Activated T-helper 1 cell treated with Interleukin-2 at 50 U/mL for 16 hours (primary cell): Measurements from ENCODE around the gene AUH.

Source experiments
- DNase-seq: peaks from one replicate; pipeline ENCODE4 v3.0.0-alpha.2; 2020; ENCODE audit warnings: low read depth

AUH gene

GRCh38 chr9:91188719-91189590 lies 172.8 kb downstream of the AUH start:
- DNase-seq, result no peak

DNA sequence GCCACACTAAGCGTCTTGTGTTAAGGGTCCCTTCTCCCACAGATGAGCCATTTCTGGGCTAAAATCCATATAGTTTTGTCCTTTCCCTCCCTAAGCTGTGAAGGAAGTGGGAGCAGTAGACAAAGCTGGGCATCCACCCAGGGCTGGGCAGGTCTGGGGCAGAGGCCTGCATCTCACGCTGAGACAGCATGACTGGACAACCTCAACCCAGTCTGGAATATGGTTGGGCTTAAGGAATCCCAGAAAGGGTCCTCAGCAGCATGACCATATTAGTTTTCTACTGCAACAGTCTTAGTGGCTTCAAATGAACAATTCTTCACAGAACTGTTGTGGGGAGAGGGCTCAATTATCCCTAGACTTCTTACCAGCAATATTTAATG lies 173.8 kb downstream of the AUH start:
- no peak for DNase-seq

- no peak for DNase-seq
Observed at GRCh38 chr9:91187311-91187964, 174.3 kb downstream of the AUH start.

DNA sequence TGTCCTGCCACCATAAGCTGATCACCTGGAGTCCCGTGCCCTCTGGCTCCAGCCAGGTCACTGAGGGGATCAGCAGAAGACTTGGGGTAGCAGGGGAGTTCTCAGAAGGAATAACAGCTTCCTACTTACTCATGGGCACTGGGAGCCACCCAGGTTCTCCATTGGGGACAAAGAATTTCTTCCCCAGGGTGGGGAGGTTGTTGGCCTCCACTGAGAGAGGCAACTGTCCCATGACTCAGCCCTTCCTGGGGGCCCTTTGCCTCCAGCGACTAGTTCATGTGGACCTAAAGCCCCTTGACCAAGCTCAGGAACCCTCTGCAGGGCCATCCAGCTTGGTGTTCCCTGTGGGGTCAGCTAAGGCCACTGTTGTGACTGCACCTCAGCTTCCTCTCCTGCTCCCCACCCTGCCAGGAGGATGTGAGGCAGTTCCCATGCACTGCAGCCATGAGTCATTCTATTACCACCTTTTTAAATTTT lies 175.0 kb downstream of the AUH start:
- no peak for DNase-seq

DNA sequence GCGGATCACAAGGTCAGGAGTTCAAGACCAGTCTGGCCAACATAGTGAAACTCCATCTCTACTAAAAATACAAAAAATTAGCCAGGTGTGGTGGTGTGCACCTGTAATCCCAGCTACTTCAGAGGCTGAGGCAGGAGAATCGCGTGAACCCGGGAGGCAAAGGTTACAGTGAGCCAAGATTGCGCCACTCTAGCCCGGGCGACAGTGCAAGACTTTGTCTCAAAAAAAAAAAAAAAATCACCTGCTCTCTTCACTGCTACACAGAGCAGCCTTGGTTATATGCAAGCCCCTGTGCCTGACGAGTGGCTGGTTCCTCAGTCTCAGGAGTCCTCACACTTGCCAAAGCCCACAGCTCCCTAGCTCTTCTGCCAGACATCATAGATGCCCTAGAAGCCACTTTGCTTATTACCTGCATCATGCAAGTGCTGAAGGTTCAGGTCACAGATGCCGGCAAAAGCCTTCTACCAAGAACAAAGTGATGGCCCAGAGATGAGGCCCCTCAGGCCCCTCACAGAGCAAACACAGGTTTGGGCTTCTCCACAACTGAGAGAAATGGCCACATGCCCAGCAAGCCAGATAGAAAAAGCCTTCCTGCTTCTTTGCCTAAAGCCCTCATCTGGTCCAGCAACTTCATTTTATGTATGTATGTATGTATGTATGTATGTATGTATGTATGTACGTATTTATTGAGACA lies 176.4 kb downstream of the AUH start:
- DNase-seq, result no peak

DNA sequence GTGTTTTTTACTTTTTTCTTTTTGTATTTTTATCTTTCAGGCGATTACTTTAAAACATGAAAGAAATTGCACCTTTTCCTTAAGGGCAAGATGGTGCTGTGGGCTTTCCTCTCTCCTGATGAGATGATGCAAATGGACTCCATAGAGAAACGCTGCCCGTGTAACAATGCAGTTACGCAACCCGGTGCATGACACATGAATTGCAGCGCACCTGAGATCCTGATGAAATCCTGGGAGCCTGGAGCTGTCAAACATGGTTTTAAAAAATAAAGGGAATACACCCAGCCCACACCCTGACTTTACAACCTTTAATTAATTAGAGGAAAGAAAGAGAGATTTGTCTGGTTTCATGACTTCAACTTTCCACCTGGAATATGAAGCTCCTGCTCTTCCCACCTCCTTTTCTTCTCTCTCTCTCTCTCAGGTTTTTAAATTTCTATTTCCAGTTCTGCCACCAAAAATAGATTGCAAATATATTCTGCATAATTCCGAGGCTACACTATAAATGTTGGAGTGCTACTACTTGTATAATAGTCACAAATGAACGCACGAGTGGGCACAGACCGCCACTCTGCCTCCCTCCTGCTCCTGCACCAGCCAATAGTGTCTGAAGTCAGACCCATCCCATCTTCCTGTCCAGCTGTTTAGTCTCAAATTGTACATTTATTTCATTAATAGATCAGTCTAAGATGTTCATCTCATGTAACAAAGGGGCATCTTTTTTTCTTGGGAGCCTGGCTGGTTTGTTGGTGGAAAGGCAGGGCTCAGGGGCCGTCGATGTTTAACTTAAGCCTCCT lies 179.1 kb downstream of the AUH start:
- DNase-seq, result no peak

GRCh38 chr9:91181541-91181940 lies 180.2 kb downstream of the AUH start:
- no peak for DNase-seq

- DNase-seq, result no peak
Observed at GRCh38 chr9:91180930-91181268, 180.8 kb downstream of the AUH start.

- no peak for DNase-seq
Observed at GRCh38 chr9:91180240-91180929, 181.3 kb downstream of the AUH start.

DNA sequence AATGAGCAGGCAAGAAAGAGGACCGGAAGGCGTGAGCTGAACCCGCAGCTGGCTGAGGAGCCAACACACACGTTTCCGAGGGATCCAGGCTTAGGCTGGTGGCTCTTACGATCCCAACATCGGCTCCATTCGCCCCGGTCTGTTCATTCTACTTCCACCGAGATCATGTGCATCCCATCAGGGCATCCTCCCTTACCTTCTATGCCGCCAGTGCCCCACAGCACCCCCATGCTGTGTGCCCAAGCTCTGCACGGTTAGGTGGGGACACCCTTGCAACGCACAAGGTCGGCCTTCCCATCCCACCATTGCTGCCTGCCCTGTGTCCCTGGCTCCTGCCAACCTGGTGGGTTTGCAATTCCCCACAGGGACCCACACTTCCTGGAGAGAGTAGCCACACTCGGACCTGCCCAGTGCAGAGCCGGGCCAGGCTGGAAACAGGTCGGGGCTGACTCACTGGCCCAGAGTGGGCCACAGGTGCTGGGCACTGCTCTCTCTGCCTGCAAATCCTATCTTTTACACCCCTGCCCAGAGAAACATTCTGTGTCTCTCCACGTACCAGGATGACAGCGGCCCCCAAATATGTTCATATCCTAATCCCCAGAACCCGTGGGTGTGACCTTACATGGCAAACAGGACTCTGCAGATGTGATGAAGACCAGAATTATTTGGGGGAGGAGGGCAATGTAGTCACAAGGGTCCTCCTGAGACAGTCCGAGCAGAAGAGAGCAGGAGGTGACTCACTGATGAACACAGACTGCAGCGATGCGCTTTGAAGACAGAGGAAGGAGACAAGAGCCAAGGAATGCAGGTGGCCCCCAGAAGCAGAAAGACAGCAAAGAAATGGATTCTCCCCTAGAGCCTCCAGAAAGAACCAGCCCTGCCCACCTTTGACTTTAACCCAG lies 182.2 kb downstream of the AUH start:
- DNase-seq, result no peak

- DNase-seq, result no peak
Observed at GRCh38 chr9:91178281-91179236, 183.2 kb downstream of the AUH start.

DNA sequence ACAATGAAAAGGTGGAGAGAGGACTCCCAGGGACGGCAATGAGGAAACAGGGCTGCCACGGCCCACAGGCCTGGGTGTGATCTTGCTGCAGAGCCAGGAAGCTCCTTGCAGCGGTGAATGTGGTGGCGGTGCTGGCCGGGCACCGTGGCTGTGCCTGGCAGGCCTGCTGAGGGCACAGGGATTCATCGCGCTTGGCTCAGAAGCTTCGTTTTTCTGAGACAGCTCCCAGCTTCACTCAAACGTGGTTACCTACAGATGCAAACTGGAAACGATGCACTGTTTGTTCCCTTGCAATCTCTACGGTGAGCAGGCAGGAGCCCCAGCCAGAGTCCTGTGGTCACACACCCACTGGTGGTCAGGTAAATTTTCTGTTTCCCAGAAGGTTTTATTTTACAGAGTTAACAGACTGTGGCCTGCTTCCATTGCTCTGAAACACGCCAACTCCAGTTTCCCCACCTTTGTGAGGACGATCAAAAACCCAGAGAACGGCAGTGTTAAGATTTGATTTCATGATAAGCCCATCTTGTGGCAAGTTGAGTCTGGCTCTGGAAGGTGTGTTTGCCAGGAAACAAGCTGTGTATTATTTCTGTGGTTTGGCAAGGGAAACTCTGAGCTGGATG lies 183.9 kb downstream of the AUH start:
- no peak for DNase-seq

- DNase-seq, result no peak
Observed at GRCh38 chr9:91177081-91177480, 184.6 kb downstream of the AUH start.

GRCh38 chr9:91176426-91176825 lies 185.3 kb downstream of the AUH start:
- DNase-seq, result no peak

- DNase-seq, result no peak
Observed at GRCh38 chr9:91174772-91175171, 186.9 kb downstream of the AUH start.

- no peak for DNase-seq
Observed at GRCh38 chr9:91172329-91172728, 189.4 kb downstream of the AUH start.

- no peak for DNase-seq
Observed at GRCh38 chr9:91170951-91171350, 190.8 kb downstream of the AUH start.

DNA sequence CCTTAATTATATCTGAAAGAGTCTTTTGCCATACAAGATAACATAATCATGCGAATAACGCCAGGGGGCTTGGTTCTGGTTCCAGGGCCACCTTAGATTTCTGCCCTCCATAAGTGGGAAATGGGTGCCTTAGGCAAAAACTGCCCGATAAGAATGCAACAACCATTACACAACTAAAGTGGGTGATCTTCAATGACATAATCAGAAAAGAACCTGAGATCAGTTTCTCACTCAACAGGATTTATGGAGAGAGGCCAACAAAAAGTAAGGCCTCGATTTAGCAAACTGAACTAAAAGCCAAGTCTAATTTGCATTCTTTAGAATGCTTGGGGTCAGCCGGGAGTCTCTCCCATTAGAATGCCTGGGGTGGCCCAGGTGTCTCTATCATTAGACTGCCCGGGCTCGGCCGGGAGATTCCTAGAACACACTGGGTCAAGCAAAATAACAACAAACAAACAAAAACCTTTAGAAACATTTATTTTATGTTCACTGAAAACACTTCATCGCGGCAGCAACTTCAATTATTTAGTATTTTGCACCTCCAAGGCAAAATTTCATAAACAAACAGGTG lies 194.8 kb downstream of the AUH start:
- no peak for DNase-seq
